HG03066 (cell line): ENCODE results near the gene IFT80.
"Not testable (repeated sequence)": the region's sequence is repeated elsewhere in the genome, so short reads cannot be mapped to it uniquely, and the experiment has no call there.

ENCODE experiments used
- ATAC-seq: cut with Tn5 transposase; IDR thresholded peaks from one replicate; pipeline ENCODE4 v1.9.1; 2021; ENCODE audit warnings: low read depth; ENCODE audit not compliant: unreplicated experiment

Gene IFT80

DNA sequence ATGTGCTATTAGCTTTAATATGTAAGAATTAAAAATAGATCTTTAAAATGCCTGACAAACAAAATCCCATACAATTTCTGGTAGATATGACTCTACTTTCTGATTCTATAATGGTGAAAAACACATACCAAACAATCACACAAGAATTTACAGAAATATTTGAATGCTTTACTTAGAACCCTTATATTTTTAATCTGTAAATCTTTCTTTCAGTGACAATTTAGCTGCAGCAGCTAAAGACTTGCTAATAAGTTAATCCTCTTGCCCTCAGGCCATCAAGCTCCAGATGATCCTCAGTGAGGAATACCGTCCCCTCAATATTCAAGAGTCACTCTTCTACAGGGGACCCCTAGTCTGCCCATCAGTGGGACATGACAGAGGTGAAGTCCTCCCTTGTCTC is 118.2 kb downstream of the IFT80 start:
- ATAC-seq = no peak

- ATAC-seq = no peak
Measured at GRCh38 chr3:160279657-160280056, 119.4 kb downstream of the IFT80 start.

- no peak for ATAC-seq
Measured at GRCh38 chr3:160278210-160278609, 120.8 kb downstream of the IFT80 start.

GRCh38 chr3:160265088-160265487 is 133.9 kb downstream of the IFT80 start:
- no peak for ATAC-seq

- no peak for ATAC-seq
Measured at GRCh38 chr3:160260587-160261270, 138.3 kb downstream of the IFT80 start.

GRCh38 chr3:160259589-160259988 is 139.4 kb downstream of the IFT80 start:
- ATAC-seq = no peak

DNA sequence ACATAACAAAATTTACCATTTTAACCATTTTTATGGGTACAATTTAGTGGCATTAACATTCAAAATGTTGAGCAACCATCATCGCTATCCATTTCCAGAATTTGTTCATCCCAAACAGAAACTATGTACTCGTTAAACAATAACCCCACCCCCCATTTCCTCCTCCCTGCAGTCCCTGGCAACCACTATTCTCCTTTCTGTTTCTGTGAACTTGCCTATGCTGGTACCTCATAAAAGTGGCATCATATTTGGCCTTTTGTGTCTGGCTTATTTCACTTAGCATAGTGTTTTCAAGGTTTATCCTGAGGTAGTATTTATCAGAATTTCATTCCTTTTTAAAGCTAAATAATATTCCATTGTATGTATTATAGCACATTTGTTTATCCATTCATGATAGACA is 141.4 kb downstream of the IFT80 start:
- no peak for ATAC-seq

- ATAC-seq = no peak
Measured at GRCh38 chr3:160253298-160253697, 145.7 kb downstream of the IFT80 start.

DNA sequence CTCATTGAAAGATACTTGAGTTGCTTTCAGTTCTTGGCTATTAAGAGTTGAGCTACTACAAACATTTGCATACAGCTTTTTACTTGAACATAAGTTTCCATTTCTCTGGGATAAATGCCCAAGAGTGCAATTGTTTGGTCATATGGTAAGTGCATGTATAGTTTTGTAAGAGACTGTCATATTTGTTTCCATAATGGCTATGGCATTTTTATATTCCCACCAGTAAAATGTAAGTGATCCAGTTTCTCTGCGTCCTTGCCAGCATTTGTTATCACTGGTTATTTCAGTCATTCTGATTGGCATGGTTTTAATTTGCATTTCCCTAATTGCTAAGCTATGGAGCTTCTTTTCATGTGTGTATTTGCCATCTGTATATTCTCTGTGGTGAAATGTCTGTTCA is 151.3 kb downstream of the IFT80 start:
- ATAC-seq = no peak

DNA sequence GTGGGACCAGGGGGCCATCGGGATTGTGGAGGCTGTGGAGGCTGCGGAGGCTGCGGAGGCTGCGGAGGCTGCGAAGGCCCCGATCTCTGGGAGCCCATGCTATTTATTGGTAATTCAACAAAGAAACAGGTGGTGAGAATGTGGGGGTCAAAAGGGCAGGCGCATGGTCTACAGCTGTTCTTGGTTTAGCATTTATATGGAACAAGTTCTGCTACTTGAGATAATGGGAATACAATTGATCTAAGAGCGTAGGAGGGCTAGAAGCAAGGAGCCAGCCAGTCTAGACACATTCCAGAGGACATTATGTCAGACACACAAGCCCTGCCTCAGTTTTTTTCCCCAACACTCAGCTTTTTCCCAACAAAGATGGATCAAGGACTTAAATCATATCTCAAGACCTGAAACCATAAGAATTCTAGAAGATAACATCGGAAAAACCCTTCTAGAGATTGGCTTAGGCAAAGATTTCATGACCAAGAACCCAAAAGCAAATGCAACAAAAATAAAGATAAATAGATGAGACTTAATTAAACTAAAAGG is 153.7 kb downstream of the IFT80 start:
- no peak for ATAC-seq

DNA sequence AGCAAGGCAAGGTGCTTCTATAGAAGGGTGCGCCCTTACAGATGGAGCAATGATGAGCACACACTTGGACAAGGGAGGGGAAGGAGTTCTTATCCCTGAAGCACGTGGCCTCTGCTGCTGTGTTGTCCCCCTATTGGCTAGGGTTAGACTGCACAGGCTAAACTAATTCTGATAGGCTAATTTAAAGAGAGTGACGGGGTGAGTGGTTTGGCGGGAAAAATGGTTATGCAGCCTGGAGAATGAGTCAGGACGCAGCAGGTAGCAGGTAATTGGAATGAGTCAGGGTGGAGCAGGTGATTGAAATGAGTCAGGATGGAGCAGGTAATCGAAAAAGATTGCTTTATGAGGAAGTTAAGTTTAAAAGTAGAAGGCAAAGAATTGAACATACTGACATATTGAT is 158.3 kb downstream of the IFT80 start:
- ATAC-seq = not testable (repeated sequence)

DNA sequence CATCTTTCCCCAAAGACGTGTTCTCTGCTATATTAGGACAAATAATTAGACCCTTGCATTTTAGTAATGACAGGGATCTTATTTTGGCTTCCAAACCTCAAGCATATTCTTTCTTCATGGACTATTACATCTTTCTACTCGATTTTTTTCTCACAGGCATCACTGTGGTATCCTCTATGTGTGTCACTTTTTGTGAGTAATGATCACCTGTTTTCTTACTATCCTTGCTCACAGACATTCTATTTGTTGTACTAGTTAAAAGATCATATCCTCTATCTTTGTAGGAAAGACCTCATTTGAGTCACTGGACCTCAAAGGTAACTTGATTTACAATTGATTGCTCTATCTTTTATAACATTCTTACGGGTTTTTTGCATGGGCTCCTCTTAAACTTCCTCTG is 167.0 kb downstream of the IFT80 start:
- ATAC-seq = no peak

GRCh38 chr3:160227419-160227818 is 171.6 kb downstream of the IFT80 start:
- ATAC-seq = no peak

- peak; percentile 27 for ATAC-seq
Measured at GRCh38 chr3:160226026-160226907, 172.8 kb downstream of the IFT80 start.

DNA sequence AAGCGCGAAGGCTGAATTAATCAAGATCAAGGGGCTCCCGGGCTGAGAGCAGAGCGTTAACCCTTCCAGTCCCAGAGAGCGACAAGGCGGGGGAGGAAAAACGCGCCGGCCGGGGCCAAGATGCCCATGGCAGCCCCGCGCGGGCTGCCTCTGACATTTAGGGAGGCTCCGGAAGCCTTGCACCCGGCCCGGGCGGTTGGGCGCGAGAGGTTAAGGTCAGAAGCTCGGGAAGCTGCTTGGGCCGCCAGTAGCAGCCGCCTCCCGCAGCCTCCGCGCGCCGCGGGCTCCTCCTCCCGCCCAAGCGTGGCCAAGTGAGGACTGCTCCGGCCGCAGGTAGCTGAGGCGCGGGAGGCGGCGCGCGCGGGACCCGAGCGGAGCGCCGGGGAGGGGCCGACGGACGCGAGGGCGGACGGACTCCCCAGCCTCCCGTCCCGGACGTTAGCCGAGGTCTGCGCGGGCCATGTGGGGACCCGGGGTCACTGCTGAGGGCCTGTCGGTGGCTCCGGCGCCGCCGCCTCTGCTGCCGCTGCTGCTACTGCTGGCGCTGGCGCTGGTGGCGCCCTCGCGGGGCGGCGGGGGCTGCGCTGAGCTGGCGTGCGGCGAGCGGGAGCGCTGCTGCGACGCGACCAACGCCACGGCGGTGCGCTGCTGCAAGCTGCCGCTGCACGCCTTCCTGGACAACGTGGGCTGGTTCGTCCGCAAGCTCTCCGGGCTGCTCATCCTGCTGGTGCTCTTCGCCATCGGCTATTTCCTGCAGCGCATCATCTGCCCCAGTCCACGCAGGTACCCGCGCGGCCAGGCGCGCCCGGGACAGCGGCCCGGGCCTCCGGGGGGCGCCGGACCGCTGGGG is 173.6 kb downstream of the IFT80 start, which contains the start of gene C3orf80:
TSS of gene C3orf80 (plus strand) at position 247 of the 850 bp plus-strand sequence. CDS start at position 461, 214 bp downstream.
- ATAC-seq = peak; percentile 64

GRCh38 chr3:160224811-160225175 is 174.2 kb downstream of the IFT80 start:
- ATAC-seq = no peak

GRCh38 chr3:160224256-160224655 is 174.8 kb downstream of the IFT80 start:
- ATAC-seq = no peak

GRCh38 chr3:160221019-160221418 is 178.0 kb downstream of the IFT80 start:
- no peak for ATAC-seq

- no peak for ATAC-seq
Measured at GRCh38 chr3:160220038-160220437, 179.0 kb downstream of the IFT80 start.

GRCh38 chr3:160218136-160218535 is 180.9 kb downstream of the IFT80 start:
- no peak for ATAC-seq

- ATAC-seq = no peak
Measured at GRCh38 chr3:160217675-160218074, 181.3 kb downstream of the IFT80 start.
